HEK293T (cell line): ENCODE data around the gene BMP10.

Experiments used
- FOXM1 ChIP-seq: fragments of 450-650 bp; IDR thresholded peaks from 2 replicates; pipeline ENCODE4 v1.6.1; 2017; ENCODE audit warnings: mild to moderate bottlenecking, borderline replicate concordance
- TARDBP ChIP-seq: fragments of 450-650 bp; IDR thresholded peaks from 2 replicates; pipeline ENCODE4 v1.6.1; 2016

- no peak for TF ChIP-seq TARDBP
- TF ChIP-seq FOXM1, result no peak
These were observed 18.3 kb upstream of the BMP10 start for GRCh38 chr2:68889500-68889899.
